SHP77 treated with DMSO at 0.1 percent for 48 hours (cell line): ENCODE results near the gene SLC22A31.

Source experiments
- DNase-seq: peaks from one replicate; lab custom pipeline; 2025; lab: John Stamatoyannopoulos, UW

SLC22A31 gene

GRCh38 chr16:89216315-89217137, 16.2 kb upstream of the SLC22A31 start:
- DNase-seq, result peak; percentile 48

- peak; percentile 38 for DNase-seq
Observed at GRCh38 chr16:89210904-89211515, 10.7 kb upstream of the SLC22A31 start.

GRCh38 chr16:89210165-89210903, 10.0 kb upstream of the SLC22A31 start:
- no peak for DNase-seq

GRCh38 chr16:89209522-89210044, 9.2 kb upstream of the SLC22A31 start:
- no peak for DNase-seq

GRCh38 chr16:89207993-89208392, 7.7 kb upstream of the SLC22A31 start:
- no peak for DNase-seq

- no peak for DNase-seq
Observed at GRCh38 chr16:89202422-89203215, 2.3 kb upstream of the SLC22A31 start.

GRCh38 chr16:89201439-89202377, 1.4 kb upstream of the SLC22A31 start:
- no peak for DNase-seq

GRCh38 chr16:89200850-89201411, 594 bp upstream of the SLC22A31 start:
- DNase-seq, result no peak

- DNase-seq, result no peak
Observed at GRCh38 chr16:89199241-89200123, 855 bp downstream of the SLC22A31 start.

GRCh38 chr16:89198417-89199240, 1.7 kb downstream of the SLC22A31 start:
- DNase-seq, result no peak

GRCh38 chr16:89197633-89198416, 2.5 kb downstream of the SLC22A31 start:
- peak; percentile 17 for DNase-seq

GRCh38 chr16:89197033-89197632, 3.2 kb downstream of the SLC22A31 start:
- no peak for DNase-seq

GRCh38 chr16:89195521-89196171, 4.7 kb downstream of the SLC22A31 start:
- no peak for DNase-seq

GRCh38 chr16:89194340-89195311, 5.7 kb downstream of the SLC22A31 start:
- no peak for DNase-seq

- DNase-seq, result no peak
Observed at GRCh38 chr16:89193576-89194293, 6.6 kb downstream of the SLC22A31 start.
